BJ (cell line): Measurements from ENCODE around the gene F5. TPM values are rescaled to one million over a fixed set of nuclear protein-coding genes. Genes with fewer than 3 reads are reported as not detected.

ENCODE experiments used
- CTCF ChIA-PET: fragments of 350-600 bp; formaldehyde crosslinking; extraction: SDS; loops from one replicate; lab custom pipeline; 2021; ENCODE audit warnings: antibody characterized with exemption, inconsistent platforms; lab: Yijun Ruan, JAX
- POLR2A ChIA-PET: fragments of 300-600 bp; sonication (Branson Sonifier 250); formaldehyde crosslinking; extraction: SDS; loops from one replicate; lab custom pipeline; 2021; ENCODE audit warnings: antibody characterized with exemption; lab: Charles Lee
- DNase-seq: peaks from one replicate; pipeline ENCODE4 v3.0.0-alpha.2; 2011; ENCODE audit warnings: low read depth
- H3K27me3 ChIP-seq: 2 replicates; pipeline ENCODE4 v1.6.0; 2011; ENCODE audit warnings: low read length; ENCODE audit not compliant: control insufficient read depth, insufficient read depth
- H3K36me3 ChIP-seq: 2 replicates; pipeline ENCODE4 v1.5.1; 2011; ENCODE audit warnings: low read length; ENCODE audit not compliant: control insufficient read depth, insufficient read depth
- H3K4me3 ChIP-seq: 2 replicates; pipeline ENCODE4 v1.5.1; 2011; ENCODE audit warnings: low read depth, mild to moderate bottlenecking, control low read depth, low read length
- polyA plus RNA-seq: library from polyadenylated mRNA; depleted of rRNA; stranded (reverse); fragments of >200 nt; gene quantifications from 2 replicates; pipeline ENCODE4 v1.2.3, GENCODE V29; 2011
- TF ChIP-seq, protein P1 (sequence below): IDR thresholded peaks from 2 replicates; pipeline ENCODE4 v1.5.1; 2011; ENCODE audit warnings: low read depth, mild to moderate bottlenecking, control low read depth, inconsistent platforms, low read length, moderate library complexity; ENCODE audit not compliant: insufficient read depth

The F5 gene
- polyA plus RNA-seq, 1 experiment = not detected

GRCh38 chr1:169527451-169528214 is 58.6 kb downstream of the F5 start:
- no peak for DNase-seq
- ChIA-PET CTCF (interaction anchor here (1.4 kb wide), 1 partner anchor 20 kb away, joined by 3 read pairs; no protein-coding TSS in a partner anchor), POLR2A (no interaction called here)
- no peaks in the 10 kb centered on the region for H3K36me3 ChIP-seq
- no peak overlapping the region for H3K4me3 ChIP-seq
- peaks cover 1% of the 10 kb centered on the region; the same call in 1 of the 2 replicates for H3K27me3 ChIP-seq
- TF ChIP-seq, protein P1, sequence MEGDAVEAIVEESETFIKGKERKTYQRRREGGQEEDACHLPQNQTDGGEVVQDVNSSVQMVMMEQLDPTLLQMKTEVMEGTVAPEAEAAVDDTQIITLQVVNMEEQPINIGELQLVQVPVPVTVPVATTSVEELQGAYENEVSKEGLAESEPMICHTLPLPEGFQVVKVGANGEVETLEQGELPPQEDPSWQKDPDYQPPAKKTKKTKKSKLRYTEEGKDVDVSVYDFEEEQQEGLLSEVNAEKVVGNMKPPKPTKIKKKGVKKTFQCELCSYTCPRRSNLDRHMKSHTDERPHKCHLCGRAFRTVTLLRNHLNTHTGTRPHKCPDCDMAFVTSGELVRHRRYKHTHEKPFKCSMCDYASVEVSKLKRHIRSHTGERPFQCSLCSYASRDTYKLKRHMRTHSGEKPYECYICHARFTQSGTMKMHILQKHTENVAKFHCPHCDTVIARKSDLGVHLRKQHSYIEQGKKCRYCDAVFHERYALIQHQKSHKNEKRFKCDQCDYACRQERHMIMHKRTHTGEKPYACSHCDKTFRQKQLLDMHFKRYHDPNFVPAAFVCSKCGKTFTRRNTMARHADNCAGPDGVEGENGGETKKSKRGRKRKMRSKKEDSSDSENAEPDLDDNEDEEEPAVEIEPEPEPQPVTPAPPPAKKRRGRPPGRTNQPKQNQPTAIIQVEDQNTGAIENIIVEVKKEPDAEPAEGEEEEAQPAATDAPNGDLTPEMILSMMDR = no peak

GRCh38 chr1:169527001-169527400 is 59.3 kb downstream of the F5 start:
- DNase-seq = no peak
- CTCF ChIA-PET = interaction anchor here (1.4 kb wide), 1 partner anchor 21 kb away, joined by 3 read pairs; no protein-coding TSS in a partner anchor
- POLR2A ChIA-PET = no interaction called here
- H3K27me3 ChIP-seq = peaks cover 1% of the 10 kb centered on the region; the same call in 1 of the 2 replicates
- H3K4me3 ChIP-seq = no peak overlapping the region
- no peaks in the 10 kb centered on the region for H3K36me3 ChIP-seq
- TF ChIP-seq, protein P1 = no peak

DNA sequence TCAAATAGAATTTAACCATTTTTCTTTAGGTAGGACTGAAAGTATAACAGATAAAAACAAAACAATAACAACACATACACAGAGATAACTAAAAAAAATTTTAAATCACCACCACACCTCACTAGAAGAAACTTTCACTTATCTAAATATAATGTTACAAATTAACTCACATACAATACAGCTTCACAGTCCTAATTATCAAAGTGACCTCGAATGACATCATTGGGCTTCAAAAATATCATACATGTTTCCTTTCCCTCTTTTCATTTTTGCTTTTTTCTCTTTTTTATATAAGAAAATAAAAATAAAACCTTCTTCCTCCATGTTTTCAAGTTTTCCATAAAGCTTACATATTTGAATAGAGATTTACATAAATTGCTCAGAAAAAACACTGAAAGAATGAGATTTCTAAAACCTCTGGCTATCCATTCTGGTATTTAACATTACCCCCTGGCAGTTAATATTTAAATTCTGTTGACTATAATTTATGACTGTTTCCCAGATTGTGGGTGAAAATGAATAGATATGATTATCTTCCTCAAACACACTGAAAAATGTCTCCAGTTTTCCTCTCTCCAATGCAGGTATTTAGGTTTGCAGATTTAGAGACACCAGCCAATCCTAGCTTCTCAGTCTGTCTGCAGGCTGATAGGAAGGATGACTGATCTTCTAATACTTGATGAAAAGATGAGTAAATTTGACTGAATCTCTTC is 60.0 kb downstream of the F5 start:
- no peak for DNase-seq
- no peak overlapping the region for H3K4me3 ChIP-seq
- ChIA-PET POLR2A (no interaction called here), CTCF (no interaction called here)
- peaks cover 1% of the 10 kb centered on the region; the same call in 1 of the 2 replicates for H3K27me3 ChIP-seq
- no peaks in the 10 kb centered on the region for H3K36me3 ChIP-seq
- TF ChIP-seq, protein P1 = no peak

- Histone ChIP-seq H3K27me3 (no peaks in the 10 kb centered on the region), H3K36me3 (no peaks in the 10 kb centered on the region), H3K4me3 (no peak overlapping the region)
- ChIA-PET CTCF (no interaction called here), POLR2A (no interaction called here)
- no peak for DNase-seq
- TF ChIP-seq, protein P1 = no peak
Observed at GRCh38 chr1:169525391-169525790, 60.9 kb downstream of the F5 start.

DNA sequence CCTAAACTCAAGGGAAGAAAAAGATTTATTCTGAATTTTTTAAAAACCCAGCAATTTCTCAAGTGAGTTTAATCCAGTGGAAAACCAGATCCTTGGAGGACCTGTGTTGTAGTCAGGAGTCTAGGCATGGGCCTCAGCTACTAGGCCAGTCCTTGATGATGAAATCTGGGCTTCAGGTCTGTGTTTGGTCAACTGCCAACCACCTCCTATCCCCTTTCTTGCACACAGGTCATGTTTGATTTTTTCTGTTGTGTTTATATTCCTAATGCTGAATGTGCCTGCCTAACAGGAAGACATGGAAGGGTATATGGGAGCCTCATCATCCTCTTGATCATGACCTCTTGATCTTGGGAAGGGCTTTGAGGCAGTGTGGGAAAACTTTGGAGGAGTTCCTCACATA is 62.4 kb downstream of the F5 start:
- TF ChIP-seq, protein P1 = no peak
- Histone ChIP-seq H3K4me3 (no peak overlapping the region), H3K27me3 (no peaks in the 10 kb centered on the region), H3K36me3 (no peaks in the 10 kb centered on the region)
- no peak for DNase-seq
- ChIA-PET CTCF (interaction anchor here (1.0 kb wide), 1 partner anchor 8 kb away, joined by 6 read pairs; no protein-coding TSS in a partner anchor), POLR2A (no interaction called here)
